GM21367 (cell line): ENCODE results near the gene FBXW5.

Source experiments
- ATAC-seq: cut with Tn5 transposase; IDR thresholded peaks from one replicate; pipeline ENCODE4 v1.9.1; 2021; ENCODE audit not compliant: unreplicated experiment

The FBXW5 gene

DNA sequence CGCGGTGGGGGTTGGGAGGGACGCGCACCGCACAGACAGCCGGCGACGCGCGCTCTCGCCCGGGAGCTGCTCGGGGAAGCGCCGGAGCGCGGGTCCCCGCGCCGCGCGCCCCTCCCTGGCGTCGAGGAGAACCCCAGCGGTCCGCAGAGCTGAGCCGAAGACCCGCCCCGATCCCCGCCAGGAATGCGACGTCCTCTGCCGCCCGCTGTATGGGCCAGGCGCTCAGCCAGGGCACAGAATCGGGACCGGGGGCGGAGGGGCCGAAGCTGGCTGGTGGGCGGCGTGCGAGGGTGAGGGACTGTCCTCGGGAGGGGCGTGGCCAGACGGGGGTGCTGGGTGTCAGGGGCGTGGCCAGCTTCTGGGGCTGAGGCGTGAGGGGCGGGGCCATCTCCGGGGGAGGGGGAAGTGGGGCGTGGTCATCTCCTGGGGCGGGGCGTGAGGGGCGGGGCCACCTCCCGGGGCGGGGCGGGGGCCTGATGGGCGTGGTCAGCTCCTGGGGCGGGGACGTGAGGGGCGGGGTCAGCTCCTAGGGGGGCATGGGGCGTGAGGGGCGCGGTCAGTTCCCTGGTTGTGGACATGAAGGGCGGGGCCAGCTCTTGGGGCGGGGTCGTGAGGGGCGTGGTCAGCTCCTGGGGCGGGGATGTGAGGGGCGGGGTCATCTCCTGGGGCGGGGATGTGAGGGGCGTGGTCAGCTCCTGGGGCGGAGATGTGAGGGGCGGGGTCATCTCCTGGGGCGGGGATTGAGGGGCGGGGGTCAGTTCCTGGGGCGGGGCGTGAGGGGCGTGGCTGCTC, 33.7 kb upstream of the FBXW5 start:
- ATAC-seq: no peak

DNA sequence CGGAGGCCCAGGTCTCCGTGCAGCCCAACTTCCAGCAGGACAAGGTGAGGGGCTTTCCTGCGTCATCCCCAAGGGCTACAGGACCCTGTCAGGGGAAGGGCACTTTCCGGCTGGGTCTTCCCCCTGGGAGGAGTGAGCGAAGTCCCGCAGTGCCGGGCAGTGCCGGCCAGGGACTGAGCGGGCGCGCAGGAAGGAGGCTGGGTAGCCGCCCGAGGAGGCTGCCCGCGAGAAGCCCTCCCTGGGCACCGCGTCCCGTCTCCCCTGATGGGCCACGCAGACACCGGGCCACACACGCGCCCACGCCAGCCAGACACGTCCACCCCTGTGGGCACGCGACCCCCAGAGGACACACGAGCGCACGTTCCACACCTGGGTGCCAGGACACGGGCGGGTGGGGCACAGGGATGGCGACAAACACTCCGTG, 33.1 kb upstream of the FBXW5 start:
- no peak for ATAC-seq

DNA sequence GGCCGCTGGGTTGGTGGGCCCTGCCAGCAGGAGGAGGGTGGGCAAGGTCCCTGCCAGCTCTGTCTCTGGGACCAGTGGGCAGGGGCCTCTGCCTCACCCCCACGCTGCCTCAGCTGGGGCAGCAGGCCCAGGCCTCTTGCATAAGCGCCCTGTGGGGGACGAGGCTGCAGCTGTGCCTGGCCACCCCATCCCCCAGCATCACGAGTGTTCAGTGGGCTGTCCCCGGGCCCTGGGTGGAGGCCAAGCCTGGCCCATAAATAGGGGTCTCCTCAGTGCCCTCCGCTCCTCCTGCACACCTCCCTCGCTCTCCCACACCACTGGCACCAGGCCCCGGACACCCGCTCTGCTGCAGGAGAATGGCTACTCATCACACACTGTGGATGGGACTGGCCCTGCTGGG, 32.7 kb upstream of the FBXW5 start, which contains the start of gene PTGDS:
Gene PTGDS (plus strand): TSS at position 282 of the 400 bp plus-strand sequence. CDS start 75 bp downstream, at position 357.
- ATAC-seq: no peak

DNA sequence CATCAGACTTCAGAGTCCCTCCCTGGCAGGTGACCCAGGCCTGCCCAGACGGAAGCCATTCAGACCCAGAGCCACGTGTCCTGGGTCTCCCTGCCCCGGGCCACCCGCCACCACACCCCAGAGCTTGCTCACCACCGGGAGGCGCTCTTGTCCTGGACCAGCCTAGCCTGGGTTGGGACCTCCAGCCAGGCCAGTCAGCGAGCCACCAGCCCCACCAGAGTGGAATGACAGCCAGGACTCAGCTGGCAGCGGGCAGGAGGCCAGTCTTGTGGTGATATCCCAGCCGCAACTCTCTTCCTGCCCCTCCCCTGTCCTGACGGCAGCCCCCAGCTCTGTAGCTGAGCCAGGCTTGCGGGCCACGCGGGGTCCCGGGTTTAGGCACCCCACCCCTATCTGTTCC, 31.1 kb upstream of the FBXW5 start:
- ATAC-seq: no peak

DNA sequence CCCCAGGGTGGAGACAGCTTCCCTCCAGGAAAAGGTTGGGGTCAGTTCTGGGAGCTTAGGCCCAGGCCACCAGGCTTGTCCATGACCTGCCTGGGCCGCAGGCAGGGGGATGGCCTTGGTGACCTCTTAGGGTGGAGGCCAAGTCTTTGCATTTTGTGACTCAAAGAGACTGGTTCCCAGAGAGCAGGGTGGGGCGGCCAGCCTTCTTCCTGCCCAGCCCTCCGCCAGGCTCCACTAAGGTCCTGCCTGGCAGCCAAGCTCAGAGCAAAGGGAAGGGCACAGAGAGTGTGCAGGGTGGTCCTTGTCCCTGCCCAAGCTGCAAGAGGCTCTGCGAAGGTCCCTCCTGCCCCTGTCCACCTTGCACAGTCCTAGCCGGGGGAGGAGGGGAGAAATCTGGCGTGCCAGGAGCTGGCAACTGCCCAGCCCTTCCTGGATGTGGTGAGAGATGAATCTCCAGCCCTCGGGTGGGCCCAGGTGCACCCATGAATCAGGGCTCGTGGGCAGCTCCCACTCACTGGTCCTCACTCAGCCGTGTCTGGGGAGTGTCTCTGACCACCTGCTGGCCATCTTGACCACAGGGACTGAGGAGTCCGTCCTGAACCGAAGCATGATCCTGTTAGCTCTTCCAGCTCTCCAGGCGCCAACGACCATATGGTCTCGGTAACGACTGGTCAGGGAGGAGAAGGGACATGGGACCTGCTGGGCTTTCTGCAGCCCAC, 30.4 kb upstream of the FBXW5 start:
- ATAC-seq: no peak

DNA sequence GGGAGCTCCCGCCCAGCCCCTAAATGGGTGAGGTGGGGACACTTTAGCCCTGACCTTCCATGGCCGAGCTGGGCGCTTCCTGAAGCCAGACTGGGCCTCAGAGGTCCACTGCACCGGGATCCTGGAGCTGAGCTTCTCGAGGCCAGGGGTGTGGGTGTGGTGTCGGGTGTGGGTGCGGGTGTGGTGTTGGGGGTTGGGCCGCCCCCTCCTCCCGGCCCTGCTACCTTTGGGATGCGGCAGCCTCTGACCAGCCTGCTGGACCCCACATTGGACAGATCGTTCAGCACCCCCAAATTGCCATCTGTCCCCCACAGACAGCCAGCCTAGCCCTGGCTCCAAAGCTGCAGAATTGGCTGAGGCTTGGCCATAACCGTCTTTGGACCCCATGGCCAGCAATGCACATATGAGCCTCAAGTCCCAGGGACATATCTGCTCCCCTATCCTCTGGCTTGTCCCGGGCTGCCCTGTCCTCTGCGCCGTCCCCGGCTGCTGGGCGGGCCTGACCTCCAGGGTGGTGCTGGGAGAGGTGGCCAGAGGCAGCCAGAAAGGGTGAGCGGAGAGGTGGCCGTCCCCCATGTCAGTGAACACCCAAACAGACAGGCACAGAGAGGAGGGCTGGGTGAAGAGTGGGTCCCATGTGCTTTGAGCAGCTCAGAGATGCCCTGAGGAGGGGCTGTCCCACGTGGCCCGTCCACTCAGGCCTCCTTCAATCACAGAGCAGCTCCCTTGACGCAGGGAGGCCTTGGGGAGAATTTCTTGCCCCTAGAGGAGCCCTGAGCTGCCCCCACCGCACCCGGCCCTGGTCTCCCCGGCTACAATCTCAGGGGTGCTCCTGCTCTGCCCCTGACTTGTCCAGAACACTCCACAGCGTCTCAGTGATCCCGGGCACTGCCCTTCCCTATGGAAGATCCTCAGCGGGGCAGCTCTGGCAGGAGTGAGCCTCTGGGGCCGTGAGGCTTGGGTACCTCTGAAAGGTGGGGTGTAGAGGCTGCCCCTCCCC, 29.4 kb upstream of the FBXW5 start:
- no peak for ATAC-seq

DNA sequence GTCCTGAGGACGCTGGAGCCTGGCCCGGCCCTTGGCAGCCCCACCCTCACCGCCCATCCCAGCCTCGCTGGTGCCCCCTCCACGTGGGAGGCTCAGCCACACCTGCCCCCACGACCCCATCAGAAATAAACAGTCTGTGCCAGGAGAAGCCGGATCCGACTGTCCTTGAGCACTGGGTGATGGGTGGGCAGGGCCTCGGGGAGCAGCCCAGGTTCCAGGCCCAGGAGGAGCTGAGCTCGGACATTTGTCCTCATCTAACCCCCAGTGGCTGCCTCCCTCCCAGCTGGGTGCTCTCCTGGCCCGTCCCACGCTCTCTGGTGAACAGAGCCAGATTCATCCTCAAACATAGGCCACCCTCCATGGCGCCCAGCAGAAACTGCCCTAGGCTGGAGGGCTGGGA, 28.2 kb upstream of the FBXW5 start:
- ATAC-seq: no peak

DNA sequence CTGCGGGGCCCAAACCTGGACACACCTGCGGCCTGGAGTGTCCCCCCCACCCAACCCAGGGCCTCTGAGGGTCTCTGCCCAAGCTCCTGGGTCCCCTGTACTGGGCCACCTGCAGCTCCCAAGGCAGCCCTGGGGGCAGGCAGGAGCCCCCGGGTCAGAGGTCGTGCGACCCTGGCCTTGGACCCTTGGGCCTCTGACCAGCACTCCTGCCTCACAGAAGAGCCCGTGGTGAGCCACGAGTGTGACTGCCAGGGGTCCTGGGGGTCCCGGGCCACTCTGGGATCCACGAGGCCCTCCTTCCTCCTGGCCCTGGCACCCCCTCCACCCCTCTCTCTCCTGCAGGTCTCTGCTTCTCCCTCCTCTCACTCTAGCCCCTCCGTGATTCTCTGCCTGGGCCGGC, 27.8 kb upstream of the FBXW5 start:
- ATAC-seq: no peak

DNA sequence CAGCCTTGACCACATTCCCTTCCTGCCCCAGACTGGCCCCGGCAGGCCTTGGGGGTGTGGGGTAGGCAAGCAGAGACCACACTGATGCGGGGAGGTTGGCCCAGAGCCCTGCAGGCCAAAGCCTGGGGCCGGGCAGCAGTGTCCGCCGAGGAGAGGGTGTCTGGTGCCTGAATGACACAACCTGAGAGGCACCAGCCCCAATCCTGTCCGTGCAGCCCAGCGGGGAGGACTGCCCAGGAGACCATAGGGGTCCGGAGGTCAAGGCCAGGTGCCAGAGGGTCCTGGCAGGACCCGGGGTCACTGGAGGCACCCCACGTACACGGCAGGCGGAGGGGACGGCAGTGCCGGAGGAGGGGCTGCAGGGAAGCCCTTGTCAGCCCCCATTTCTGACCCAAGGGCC, 27.2 kb upstream of the FBXW5 start:
- no peak for ATAC-seq

DNA sequence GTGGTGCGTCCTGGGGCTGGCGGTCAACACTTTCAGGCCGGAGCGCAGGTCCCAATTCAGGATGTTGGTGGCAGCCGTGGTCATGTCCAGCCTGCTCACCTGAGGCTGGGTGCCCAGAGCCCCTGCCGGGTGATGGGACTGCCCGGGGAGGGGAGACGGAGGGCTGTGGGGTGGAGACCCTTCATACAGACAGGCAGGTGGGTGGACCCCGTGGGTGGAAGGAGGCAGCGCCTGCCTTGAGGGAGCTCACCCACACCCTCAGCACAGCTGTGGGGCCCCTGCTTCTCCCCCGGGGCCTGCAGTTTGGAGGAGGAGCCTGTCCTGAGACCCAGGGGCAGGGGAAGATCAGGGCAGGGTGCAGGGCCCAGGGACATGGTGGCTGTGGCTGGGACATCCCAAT, 25.8 kb upstream of the FBXW5 start:
- ATAC-seq: no peak

DNA sequence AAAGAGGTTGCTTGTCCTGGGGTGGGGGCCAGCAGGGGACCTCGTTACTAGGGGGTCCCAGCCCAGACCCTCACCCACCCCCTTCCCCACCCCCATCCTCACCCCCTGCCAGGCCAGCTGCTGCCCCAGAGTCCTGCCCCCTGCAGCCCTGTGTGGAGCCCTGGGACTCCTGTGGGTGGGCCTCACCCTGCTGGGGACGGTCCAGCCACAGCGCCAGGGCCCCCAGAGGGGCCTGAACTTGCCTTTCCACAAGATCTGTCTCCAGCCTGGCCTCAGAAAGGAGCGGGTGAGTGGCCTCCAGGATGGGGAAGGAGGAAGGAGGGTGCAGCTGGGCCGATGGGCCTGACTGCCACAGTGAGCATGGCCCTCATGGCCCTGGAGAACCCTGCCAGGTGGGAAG, 25.2 kb upstream of the FBXW5 start:
- ATAC-seq: no peak

DNA sequence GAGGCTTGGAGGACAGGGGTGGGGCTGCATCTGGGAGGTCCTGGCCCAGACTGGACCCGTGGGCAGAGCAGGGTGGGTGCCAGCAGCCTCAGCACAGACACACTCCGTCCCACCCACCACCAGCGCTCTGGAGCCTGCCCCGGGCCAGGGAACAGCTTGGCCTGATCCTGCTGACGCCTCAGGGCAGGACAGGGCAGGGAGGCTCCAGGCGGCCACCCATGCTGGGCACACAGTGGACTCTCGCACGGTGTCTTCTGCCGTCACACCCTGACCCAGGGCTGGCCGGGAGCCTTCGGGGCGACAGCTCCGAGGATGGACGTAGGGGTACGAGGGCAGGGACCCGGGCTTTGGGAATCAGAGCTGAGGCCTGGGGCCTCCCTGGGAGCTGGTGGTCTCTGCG, 24.6 kb upstream of the FBXW5 start:
- no peak for ATAC-seq

DNA sequence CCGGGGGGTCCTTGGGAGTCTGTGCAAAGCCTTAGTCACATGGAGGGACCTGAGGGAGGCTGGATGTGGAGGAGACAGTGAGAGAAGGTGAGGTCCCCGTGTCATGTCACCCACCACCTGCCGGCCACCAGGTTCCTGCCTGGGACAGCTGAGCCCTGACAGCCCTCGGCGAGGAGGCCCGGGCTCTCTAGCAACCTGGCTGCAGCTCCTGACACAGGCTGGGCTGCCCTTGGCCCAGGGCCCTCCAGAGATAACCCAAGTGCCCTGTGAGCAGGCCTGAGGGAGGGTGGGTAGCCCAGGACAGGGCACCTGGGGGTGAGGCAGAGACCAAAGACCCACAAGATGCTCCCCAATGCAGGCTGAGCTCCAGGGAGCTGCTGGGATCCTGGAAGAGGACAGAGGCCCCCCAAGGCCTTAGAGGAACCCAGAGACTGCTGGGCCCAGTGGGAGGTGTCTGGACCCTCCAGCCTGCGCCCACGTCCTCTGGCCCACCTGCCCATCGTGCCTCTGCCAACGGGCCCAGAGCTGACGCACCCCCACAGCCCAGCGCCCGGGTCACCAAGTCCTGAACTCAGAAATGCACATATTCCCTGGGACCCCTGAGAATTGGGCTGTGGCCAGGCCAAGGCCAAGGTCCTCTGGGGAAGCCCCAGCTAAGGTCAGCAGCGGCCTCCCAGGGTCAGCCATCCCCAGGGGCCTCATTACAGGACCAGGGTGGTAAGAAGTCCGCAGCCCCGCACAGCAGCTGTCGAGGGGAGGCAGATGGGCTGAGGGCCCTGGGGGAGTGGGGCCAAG, 24.0 kb upstream of the FBXW5 start:
- no peak for ATAC-seq

DNA sequence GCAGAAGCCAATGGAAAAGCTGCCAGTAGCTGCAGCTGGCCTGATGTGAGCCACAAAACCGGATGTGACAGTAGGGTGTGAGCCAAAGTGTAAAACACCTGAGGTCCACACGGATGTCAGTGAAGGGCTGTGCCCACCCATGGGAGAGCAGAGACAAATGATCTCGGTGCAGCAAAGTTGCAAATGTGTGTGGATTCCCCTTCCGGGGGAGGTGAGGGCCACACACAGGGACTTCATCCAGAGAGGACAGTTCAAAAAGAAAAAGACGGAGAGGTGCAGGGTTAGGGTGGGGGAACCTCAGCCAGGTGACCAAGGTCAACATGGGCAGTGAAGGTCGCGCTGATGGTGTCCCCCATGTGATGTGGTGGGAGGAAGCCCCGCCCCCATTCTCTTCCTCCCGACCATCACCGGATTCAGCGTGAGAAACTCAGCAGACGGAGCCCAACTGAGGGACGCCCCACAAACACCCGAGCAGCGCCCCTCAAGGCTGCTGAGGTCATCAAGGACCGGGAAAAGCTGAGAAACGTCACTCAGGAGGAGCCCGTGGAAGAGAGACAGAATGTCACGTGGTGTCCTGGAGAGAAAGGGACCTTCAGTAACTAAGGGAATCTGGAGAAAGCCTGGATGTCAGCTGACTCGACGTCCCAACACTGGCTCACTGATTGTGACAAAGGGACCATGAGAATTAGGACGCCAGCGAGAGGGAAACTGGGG, 21.4 kb upstream of the FBXW5 start:
- ATAC-seq: no peak

DNA sequence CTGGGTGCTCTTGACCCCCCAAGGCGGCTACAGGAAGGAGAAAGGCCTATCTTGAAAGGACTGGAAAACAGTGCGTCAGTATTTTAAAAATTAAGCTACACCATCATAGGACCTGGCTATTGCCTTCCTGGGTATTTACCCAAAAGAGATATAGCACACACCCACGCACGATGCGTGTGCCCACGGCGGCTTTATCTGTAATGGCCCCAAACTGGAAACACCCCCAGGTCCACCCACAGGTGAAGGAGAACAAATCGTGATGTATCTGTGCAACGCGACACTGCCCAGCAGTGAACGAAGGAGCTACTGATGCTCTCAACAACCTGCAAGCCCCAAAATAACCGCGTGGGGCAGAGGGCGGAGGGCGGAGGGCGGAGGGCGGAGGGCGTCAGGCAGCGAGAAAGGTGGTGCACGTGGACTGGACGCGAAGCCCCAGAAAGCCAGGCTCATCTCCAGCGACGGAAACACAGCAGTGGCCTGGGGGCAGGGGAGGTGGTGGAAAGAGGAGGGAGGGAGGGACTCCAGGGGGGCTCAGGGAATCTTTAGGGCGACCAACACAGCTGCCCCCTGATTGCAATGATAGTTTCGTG, 20.4 kb upstream of the FBXW5 start:
- no peak for ATAC-seq

DNA sequence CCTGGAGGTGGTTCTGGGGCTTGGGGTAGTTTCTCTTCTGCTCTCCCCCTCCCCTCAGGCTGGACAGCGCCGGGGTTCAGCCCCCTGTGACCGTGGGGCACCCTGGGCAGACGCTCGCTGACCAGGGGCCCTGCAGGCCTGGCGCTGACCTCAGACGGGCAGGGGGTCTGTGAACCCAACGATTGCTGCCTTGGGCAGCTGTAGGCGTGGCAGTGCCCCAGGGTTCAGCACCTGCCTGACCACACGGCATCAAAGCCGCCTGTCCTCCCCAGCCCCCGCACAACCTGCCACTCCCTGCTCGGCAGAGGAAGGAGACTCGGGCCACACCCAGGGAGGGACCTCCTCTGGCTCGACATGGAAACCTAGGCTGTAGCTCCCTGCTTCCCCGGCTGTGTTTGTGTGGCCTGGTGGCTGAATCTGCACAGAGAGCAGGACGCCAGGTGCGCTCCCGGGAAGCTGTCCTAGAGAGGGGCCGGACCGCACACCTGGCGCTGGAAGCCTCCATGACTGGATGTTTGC, 19.7 kb upstream of the FBXW5 start:
- no peak for ATAC-seq

DNA sequence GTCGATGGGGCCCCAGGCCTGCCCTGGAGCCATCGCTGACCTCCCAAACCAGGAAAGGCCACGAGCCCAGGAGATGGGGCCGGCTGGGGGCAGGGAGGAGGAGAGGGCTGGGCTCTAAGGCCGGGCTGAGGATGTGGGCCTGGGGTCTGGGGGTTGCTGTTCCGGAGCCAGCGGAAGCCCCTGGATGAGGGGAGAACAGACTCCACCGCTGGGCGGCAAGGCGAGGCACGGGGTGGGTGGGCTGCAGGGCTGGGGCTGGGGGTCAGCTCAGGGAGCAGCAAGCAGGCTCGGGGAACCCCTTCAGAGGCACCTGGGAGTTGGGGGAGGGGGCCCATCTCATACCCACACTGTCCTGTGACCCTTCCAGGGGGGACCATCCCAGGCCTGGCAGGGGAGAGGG, 19.2 kb upstream of the FBXW5 start:
- ATAC-seq: no peak

DNA sequence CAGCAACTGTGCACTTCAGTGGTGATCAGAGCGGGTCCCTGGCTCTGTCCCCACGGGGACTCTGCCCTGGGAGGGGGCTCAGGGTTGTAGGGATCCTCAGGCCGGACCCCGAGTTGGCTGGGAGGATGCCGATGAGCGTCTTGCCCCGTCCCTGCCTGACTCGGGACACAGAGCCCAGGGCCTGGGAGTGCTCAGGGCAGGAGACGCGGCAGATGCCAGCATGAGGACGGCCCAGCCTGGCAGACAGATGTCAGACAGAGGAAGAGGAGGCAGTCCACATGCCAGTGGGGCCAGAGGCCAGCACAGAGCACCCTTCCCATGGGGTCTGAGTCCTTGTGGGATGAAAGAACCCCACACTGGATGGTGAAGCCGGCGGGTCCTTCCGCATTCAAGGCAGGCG, 18.8 kb upstream of the FBXW5 start:
- ATAC-seq: no peak

DNA sequence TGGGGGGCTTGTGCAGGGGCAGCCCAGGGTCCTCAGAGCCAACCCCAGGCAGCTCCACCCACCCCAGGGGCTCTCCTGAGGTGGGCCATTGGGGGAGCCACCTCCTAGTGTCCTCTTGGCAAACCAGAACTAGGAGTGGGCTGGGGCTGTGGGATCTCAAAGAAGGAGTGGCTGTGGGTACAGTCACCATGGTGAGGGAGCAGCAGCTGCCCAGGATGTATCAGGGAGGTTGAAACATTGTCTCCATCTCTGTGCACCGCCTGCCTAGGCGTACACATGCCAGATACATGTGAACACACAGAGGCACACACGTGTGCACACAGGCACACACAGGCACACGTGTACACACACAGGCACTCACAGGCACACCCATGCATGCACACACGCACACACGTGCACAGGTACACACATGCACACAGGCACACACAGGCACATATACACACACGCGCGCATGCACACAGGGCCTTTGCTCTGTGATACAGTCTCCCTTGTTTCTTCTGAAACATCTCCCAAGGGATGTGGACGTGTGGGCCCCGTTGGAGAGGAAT, 18.2 kb upstream of the FBXW5 start:
- ATAC-seq: no peak
